Tibial nerve (tissue), 4 donors: ENCODE measurements around the gene CNKSR1. TPM values are rescaled to one million over a fixed set of nuclear protein-coding genes. Genes with fewer than 3 reads are reported as not detected.

ENCODE experiments used
- DNase-seq, 2 donors: peaks; one replicate each; pipeline ENCODE4 v3.0.0-alpha.2; 2019; ENCODE audit warnings: low spot score in 2 of 2
- H3K27ac ChIP-seq, 4 donors: fragments of 200-600 bp; sonication (generic) in 3 of 4; one replicate each; pipeline ENCODE4 v1.5.1; 2017 to 2019; ENCODE audit warnings: mild to moderate bottlenecking in 1 of 4
- H3K27me3 ChIP-seq, 2 donors: fragments of 200-600 bp; sonication (generic) in 1 of 2; one replicate each; pipeline versions ENCODE4 v1.5.1 to v1.6.0; 2017 to 2019
- H3K36me3 ChIP-seq, 3 donors: fragments of 200-600 bp; sonication (generic); one replicate each; pipeline ENCODE4 v1.5.1; 2018 to 2019
- H3K4me1 ChIP-seq, 4 donors: fragments of 200-600 bp; sonication (generic) in 3 of 4; one replicate each; pipeline ENCODE4 v1.5.1; 2017 to 2019
- H3K4me3 ChIP-seq, 4 donors: fragments of 200-600 bp; sonication (generic) in 3 of 4; one replicate each; pipeline ENCODE4 v1.5.1; 2017 to 2019; ENCODE audit warnings: mild to moderate bottlenecking in 1 of 4, moderate library complexity in 1 of 4
- H3K9me3 ChIP-seq, 4 donors: fragments of 200-600 bp; sonication (generic) in 3 of 4; one replicate each; pipeline ENCODE4 v1.5.1; 2017 to 2019
- CTCF ChIP-seq, 5 experiments: fragments of 200-600 bp in 3 of 5; fragments of 450-650 bp in 2 of 5; sonication (generic) in 3 of 5; IDR thresholded peaks; one replicate each; pipeline ENCODE4 v1.5.1; 2016 to 2019; ENCODE audit warnings: antibody characterized with exemption in 5 of 5, mild to moderate bottlenecking in 3 of 5, moderate library complexity in 2 of 5
- EP300 ChIP-seq, 2 donors: sonication (generic); formaldehyde crosslinking; IDR thresholded peaks; one replicate each; pipeline ENCODE4 v1.6.1; 2017; ENCODE audit warnings: antibody characterized with exemption in 2 of 2, mild to moderate bottlenecking in 1 of 2
- POLR2A ChIP-seq, 2 donors: fragments of 450-650 bp; IDR thresholded peaks; one replicate each; pipeline ENCODE4 v1.6.1; 2017; ENCODE audit warnings: antibody characterized with exemption in 2 of 2, mild to moderate bottlenecking in 2 of 2, moderate library complexity in 2 of 2
- WGBS, 2 donors: methylation state at CpG; one replicate each; pipeline ENCODE4 v1.1.5; 2018; 5-methylcytosine and 5-hydroxymethylcytosine counted together
- total RNA-seq, 4 donors: library from RNA; depleted of rRNA; stranded (reverse); fragments of >200 nt; gene quantifications; one replicate each; pipeline ENCODE4 v1.1.0, GENCODE V29; 2016

The CNKSR1 gene
- total RNA-seq, 4 donors from 2014 or later: 2.6 to 5.7 (median 4.0) TPM; not detected in 1

DNA sequence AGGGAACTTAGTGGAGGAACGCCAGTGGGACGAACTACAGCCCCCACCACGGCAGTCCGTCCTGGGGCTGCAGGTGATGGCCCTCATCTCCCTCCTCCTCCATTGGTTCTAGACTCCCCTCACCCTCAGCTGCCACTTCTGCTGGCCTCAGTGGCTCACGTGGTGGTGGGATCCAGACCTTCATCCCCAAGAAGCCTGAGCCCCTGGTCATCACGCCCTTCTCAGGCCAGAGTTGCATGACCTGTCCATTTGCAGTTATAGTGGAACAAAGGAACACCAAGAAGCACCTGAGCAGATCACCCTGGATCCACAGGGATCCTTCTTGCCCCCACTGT lies 31.4 kb upstream of the CNKSR1 start:
- Histone ChIP-seq H3K27me3 (no peaks in the 10 kb centered on the region), H3K36me3 (no peaks in the 10 kb centered on the region), H3K4me1 (peaks cover 0 to 6% (median 0%) of the 10 kb centered on the region in 4 donors), H3K27ac (no peak overlapping the region), H3K4me3 (no peak overlapping the region), H3K9me3 (no peaks in the 10 kb centered on the region)
- DNase-seq: no peak
- 42 to 63% methylated on average over 6 of the region's 6 CpGs for WGBS, 2 donors
- no peak for TF ChIP-seq POLR2A (IDR thresholded peaks at IDR 0.05)
- TF ChIP-seq CTCF (IDR thresholded peaks at IDR 0.05): no peak
- no peak for TF ChIP-seq EP300 (IDR thresholded peaks at IDR 0.05)

DNA sequence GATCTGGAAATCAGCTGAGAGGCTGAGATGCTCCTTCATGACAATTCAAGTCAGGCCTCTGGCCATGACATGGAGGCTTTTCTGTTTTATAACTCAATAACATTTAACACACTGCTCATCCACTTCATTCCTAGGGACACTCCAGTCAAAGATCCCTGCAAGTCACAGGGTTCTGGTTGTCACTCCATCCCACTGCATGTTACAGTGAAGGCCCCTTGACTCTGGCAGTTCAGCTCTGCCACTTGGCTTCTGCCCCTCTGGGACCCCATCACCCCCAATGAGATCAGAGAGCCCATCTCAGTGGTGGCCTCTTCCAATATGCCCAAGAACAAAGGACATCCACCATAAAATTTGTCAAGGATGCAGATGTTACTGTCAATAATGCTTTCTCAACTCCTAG lies 28.4 kb upstream of the CNKSR1 start:
- peaks cover 0 to 6% (median 0%) of the 10 kb centered on the region in 4 donors for H3K4me1 ChIP-seq
- no peaks in the 10 kb centered on the region for H3K27me3 ChIP-seq
- no peaks in the 10 kb centered on the region for H3K36me3 ChIP-seq
- TF ChIP-seq CTCF (IDR thresholded peaks at IDR 0.05) (no peak), POLR2A (IDR thresholded peaks at IDR 0.05) (no peak), EP300 (IDR thresholded peaks at IDR 0.05) (no peak)
- H3K9me3 ChIP-seq: no peaks in the 10 kb centered on the region
- no peak for DNase-seq
- no peak overlapping the region for H3K27ac ChIP-seq
- no peak overlapping the region for H3K4me3 ChIP-seq

DNA sequence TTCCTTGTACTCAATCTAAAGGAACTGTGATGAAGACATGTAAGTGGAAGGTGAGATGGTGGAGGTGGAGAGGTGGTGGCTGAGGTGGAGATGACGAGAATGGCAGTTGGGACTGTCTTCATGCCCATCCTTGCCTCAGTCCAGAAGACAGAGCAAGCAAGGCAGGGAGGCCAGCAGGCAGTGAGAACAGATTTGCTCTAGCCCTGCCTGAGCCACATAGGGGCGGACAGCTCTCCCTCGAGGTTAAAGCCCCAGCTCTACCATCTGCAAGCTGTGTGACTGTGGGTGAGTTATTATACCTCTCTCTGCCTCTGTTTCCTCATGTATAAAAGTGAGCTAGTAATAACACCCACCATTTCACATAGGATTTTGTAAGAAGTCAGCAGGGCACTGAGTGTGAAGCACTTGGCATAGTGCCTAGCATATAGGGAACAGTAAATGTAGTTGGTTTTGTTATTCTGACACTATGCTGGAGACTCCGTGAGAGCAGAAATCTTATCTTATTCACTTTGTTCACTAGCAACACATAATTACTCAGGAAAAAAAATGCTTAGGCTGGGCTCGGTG lies 23.2 kb upstream of the CNKSR1 start:
- Histone ChIP-seq H3K36me3 (no peaks in the 10 kb centered on the region), H3K4me3 (no peak overlapping the region), H3K27ac (no peak overlapping the region), H3K9me3 (no peaks in the 10 kb centered on the region), H3K27me3 (peaks cover 0 to 42% of the 10 kb centered on the region in 2 donors), H3K4me1 (no peaks in the 10 kb centered on the region)
- no peak for DNase-seq
- TF ChIP-seq EP300 (IDR thresholded peaks at IDR 0.05) (no peak), POLR2A (IDR thresholded peaks at IDR 0.05) (no peak), CTCF (IDR thresholded peaks at IDR 0.05) (no peak)
- 50 to 69% methylated on average over 5 of the region's 5 CpGs for WGBS, 2 donors

GRCh38 chr1:26154750-26155149 lies 22.5 kb upstream of the CNKSR1 start:
- peak overlapping the region in 1 of 4 donors; percentile 3 for H3K27ac ChIP-seq

More at GRCh38 chr1:26154750-26155149, 22.5 kb upstream of the CNKSR1 start:
- DNase-seq: no peak
- WGBS, 2 donors: 29 to 46% methylated on average over 9 of the region's 9 CpGs
- Histone ChIP-seq H3K27me3 (peaks cover 0 to 48% of the 10 kb centered on the region in 2 donors), H3K9me3 (no peaks in the 10 kb centered on the region), H3K36me3 (no peaks in the 10 kb centered on the region), H3K4me3 (no peak overlapping the region), H3K4me1 (no peaks in the 10 kb centered on the region)
- TF ChIP-seq POLR2A (IDR thresholded peaks at IDR 0.05): no peak
- no peak for TF ChIP-seq EP300 (IDR thresholded peaks at IDR 0.05)
- TF ChIP-seq CTCF (IDR thresholded peaks at IDR 0.05): no peak
